Stimulated activated CD4-positive, alpha-beta T cell treated with anti-CD3 and anti-CD28 coated beads, Interleukin-1b, Interleukin-23, amount 100 ng/mL, for 48 hours (primary cell): ENCODE data around the gene SMCO4.
"Not testable (repeated sequence)": the region's sequence is repeated elsewhere in the genome, so short reads cannot be mapped to it uniquely, and the experiment has no call there.

Experiments
- DNase-seq: peaks from one replicate; pipeline ENCODE4 v3.0.0-alpha.2; 2020

Gene SMCO4, protein sequence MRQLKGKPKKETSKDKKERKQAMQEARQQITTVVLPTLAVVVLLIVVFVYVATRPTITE

GRCh38 chr11:93543292-93543977 is at the start of gene SMCO4:
SMCO4 (minus strand) TSS chr11:93543391; CDS start chr11:93479189, 64,202 bp downstream.
- peak; percentile 68 for DNase-seq

- DNase-seq, result no peak
These were observed 48.2 kb upstream of the SMCO4 start for GRCh38 chr11:93591247-93591898.

DNA sequence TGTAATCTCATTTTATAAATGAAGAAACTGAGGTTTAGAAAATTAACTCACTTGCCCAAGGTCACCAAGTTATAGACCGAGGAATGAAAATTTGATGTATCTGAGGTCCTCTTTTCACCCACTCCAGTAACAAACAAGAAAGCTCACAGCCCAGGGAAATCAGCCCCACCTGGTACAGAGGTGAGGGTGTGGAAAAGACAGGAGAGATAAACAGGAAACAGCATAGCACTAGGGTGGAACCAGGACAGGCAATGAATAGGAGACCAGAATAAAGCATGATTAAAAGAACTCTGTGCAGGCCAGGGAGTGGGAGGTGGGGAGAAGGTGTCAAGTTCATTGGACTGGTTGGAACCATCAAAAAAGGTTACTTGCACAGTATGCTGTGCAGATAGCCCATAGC is 46.2 kb upstream of the SMCO4 start:
- no peak for DNase-seq

DNA sequence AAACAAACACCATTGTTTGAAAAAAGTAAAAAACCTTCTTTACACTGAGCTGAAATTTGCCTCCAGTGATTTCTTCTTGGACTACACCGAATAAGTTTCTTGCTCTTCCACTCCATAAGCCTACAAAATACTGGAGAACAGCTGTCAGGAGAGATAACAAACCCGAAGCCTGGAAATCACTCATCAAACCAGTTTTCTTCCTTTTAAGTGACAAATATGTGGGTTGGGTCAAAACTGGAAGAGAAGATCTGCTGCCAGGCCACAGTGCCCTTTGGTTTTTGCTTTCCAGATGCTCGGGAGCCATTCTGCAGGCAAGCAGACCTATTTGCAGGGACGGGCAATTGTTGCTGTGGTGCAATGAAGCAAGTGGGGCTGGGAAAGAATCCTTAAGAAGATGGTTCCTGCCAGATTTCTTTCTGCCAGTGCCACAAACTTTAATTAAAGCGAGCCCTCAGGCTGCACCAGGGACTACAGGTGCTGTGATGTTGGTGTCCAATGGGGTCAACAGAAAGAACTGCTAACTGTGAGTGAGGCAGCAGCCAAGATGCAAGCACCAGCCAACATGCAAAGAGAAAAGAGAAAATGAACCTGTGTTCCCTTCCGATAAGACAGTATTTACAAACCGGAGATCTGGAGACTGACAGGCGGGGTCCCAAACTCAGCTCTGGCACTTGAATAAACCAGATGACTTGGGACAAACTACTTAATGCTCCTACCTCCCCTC is 44.8 kb upstream of the SMCO4 start:
- no peak for DNase-seq

GRCh38 chr11:93587425-93587824 is 44.2 kb upstream of the SMCO4 start:
- not testable (repeated sequence) for DNase-seq

GRCh38 chr11:93585758-93586157 is 42.6 kb upstream of the SMCO4 start:
- DNase-seq, result no peak

GRCh38 chr11:93583490-93583889 is 40.3 kb upstream of the SMCO4 start:
- no peak for DNase-seq

DNA sequence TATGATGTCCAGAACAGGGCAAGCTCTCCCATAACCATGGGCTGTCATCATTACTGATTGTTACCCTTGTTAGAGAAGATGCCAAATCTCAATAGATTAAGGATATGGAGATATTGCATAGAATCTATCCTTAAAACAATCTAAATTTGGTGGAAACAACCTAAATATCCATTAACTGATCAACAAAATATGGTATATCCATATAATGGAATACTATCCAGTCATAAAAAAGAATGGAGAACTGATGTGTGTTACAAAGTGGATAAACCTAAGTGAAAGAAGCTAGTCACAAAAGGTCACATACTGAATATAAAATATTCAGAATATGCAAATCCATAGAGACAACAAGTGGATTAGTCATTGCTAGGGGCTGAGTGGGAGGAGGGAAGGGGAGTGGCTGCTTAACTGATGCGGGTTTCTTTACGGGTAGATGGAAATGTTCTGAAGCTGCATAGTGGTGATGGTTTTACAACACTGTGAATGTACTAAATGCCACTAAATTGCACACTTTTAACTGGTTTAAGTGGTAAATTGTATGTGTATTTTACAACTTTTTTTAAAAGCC is 36.1 kb upstream of the SMCO4 start:
- DNase-seq, result no peak

GRCh38 chr11:93577286-93577685 is 34.1 kb upstream of the SMCO4 start:
- DNase-seq, result no peak

GRCh38 chr11:93576870-93577269 is 33.7 kb upstream of the SMCO4 start:
- DNase-seq, result not testable (repeated sequence)

DNA sequence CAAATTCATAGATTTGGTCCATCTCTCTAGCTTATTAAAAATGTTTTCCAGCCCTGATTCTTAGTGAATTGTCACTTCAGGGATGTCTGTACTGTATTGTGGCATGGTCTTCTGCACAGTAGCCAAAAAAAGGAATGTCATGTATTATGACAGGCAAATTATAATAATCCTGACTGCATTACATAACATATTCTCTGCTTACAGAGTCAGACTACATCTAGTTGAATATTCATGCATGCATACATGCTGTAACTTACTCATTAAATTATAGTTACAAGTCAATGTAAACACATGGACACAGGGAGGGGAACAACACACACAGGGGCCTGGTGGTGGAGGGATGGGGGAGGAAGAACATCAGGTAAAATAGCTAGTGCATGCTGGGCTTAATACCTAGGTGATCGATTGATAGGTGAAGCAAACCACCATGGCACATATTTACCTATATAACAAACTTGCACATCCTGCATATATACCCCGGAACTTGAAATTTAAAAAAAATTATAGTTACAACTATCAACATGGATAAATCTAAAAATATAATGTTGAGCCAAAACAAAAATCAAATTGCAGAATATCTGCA is 31.5 kb upstream of the SMCO4 start:
- no peak for DNase-seq

DNA sequence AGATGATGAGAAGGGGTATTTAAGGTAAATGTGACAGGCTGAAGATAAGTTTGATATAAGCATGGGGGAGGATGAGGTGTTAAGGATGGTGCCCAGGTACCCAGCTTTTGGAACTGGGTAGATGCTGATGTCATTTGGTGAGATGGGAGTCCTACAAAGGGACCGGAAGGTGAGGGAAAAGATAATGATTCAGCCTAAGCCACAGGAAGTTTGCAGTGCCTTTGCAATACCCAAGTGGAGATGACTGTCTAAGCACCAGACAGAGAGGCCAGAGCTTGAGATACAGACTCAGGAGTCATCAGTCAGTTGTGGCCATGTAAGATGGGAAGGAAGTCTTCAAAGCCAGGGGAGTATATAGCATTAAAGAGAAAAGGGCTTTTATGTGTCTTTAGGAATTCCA is 30.0 kb upstream of the SMCO4 start:
- DNase-seq, result no peak

DNA sequence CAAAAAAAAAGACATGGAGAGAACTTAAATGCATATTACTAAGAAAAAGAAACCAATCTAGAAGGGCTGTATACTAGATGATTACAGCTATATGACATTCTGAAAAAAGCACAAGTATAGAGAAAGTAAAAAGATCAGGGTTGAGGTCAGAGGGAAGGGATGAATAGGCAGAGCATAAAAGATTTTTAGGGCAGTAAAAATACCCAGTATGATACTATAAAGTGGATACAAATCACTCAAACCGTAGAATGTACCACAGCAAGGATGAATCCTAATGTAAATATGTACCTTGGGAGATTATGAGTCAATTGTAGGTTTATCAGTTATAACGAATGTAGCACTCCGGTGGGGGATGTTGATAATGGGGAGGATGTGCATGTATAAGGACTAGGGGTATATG is 29.4 kb upstream of the SMCO4 start:
- no peak for DNase-seq

DNA sequence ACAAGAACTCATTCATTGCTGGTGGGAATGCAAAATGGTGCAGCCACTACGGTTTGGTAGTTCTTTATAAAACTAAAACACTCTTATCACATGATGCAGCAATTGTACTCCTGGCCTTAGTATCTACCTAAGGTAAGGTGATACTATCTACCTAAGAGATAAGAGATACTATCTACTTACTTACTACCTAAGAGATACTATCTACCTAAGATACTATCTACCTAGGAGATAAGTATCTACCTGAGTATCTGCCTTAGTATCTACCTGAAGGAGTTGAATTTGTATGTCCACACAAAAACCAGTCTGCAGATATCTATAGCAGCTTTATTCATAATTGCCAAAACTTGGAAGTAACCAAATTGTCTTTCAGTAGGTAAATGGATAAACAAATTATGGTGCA is 29.0 kb upstream of the SMCO4 start:
- DNase-seq, result no peak

- DNase-seq, result no peak
These were observed 28.4 kb upstream of the SMCO4 start for GRCh38 chr11:93571612-93572011.

- no peak for DNase-seq
These were observed 27.7 kb upstream of the SMCO4 start for GRCh38 chr11:93570759-93571413.

GRCh38 chr11:93569496-93569895 is 26.3 kb upstream of the SMCO4 start:
- no peak for DNase-seq

DNA sequence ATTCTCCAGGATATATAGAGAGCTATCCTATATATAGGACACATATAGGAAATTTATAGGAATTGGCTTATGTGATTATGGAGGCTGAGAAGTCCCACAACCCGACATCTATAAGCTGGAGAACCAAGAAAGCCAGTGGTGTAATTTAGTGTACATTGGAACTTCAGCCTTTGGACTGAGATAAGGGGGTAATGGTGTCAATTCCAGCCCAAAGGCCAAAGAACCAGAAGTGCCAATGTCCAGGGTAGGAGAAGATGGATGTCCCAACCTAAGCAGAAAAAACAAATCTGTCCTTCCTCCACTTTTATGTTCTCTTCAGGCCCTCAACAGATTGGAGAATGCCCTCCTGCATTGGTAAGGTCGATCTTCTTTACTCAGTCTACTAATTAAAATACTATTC is 25.5 kb upstream of the SMCO4 start:
- no peak for DNase-seq

- DNase-seq, result no peak
These were observed 24.3 kb upstream of the SMCO4 start for GRCh38 chr11:93567401-93567895.

- no peak for DNase-seq
These were observed 21.7 kb upstream of the SMCO4 start for GRCh38 chr11:93564895-93565294.

DNA sequence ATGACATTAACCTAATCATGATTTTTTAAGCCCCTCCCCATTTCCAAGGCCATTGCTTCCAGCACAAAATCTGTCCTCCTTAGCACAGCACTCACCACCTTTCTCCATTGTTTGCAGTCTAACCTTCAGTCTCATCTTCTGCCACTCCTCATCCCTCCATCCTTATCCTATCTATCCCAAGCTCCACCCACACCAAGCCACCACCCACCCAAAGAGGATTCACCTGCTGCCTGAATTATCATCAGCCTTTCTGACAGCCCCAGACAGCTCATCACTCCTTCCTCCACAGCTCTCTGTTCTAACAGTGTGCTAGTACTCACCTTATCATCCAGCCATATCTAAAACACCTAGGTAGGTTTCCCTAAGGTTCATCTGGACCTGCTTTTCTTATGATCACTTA is 20.7 kb upstream of the SMCO4 start:
- DNase-seq, result no peak

- no peak for DNase-seq
These were observed 17.2 kb upstream of the SMCO4 start for GRCh38 chr11:93560199-93560932.
